HG03064 (cell line): ENCODE measurements around the gene ACSF2.

Experiments
- ATAC-seq: cut with Tn5 transposase; IDR thresholded peaks from one replicate; pipeline ENCODE4 v1.9.1; 2021; ENCODE audit warnings: low read depth; ENCODE audit not compliant: unreplicated experiment

ACSF2 gene

DNA sequence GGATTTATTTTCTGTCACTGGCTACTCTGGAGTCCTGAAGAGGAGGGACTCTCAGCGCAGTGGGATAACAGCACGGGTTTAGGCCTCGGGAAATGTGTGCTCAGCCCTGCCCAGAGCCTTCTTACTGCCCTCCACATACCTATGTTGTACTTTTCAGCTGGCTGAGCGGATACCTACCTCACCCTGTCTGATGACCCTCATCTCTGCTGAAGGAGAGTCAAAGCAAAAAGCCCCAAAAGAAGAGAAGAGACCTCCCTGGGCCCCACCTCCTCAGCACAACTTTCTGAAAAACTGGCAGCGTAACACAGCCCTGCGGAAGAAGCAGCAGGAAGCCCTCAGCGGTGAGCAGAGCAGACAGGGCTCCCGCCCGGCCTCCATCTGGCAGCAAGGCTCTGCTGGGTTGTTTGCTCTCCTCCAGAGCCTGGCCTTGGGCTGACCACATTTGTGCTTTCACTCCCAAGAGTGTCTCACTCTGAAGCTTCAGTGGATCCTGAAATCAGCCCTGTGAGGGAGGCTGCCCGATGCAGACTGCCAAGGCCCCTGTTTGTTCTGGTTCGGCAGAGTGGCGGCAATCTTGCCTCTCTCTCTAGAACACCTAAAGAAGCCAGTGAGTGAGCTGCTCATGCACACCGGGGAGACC is 92.5 kb downstream of the ACSF2 start:
- no peak for ATAC-seq

DNA sequence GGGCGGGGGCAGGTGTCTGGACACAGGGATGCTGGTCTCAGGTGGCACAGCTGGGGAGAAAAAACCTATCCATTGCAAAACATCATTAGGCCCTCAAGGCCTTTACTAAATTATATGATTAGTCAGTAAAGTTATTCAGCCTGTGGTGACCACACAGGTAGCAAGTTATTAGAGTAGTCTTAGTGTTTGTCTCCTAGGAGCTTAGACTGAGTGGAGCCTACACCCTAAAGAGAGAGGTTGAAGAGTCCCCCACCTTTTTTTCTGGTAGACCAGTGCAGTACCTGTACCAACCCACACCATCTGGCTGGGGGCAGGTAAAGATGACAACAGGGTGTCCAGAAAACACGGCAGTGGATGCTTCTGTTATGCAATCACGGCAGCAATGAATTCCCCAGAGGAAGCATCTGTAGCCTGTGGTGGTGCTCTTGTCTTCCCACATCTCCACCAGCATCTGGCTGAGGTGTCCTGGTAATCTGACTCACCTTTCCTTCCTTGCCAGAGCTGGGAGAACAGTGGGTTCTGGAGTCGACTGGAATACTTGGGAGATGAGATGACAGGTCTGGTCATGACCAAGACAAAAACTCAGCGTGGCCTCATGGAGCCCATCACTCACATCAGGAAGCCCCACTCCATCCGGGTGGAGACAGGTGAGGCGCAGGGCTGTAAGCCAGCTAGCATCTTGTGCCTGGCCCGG is 93.3 kb downstream of the ACSF2 start:
- no peak for ATAC-seq

DNA sequence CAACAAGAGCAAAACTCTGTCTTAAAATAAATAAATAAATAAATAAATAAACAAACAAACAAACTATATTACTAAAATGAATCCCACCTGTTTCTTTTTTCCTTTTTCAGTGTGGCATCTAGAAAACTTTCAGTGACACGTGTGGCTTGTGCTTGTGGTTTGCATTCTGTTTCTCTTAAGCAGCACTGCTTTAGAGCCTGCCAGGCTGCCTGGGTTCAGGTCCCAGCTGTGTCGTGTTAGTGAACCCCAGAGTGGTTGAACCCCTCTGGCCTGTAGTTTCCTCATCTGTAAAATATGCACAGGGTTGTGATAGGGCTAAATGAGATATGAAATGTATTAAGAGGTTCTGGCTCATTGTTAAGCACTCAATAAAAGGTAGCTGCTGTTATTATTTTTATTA is 94.5 kb downstream of the ACSF2 start:
- ATAC-seq: no peak

DNA sequence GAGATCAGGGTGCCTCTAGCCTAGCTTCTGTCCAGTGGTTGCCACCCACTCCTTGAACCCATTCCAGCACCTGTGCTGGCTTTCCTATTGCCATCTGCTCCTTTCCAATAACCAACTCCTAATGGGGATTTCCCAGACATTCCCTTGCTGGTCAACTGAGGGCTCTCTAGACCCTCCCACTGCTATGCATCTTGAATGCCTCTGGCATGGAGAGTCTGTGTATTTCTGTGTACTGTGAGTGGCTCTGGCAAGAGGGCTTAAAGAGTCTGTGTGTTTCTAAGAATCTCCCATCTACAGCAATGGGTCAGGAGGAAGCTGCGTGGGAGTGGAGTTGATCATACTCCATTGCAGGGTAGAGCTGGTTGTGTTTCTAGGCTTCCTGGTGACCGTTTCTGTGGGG is 95.5 kb downstream of the ACSF2 start:
- no peak for ATAC-seq

DNA sequence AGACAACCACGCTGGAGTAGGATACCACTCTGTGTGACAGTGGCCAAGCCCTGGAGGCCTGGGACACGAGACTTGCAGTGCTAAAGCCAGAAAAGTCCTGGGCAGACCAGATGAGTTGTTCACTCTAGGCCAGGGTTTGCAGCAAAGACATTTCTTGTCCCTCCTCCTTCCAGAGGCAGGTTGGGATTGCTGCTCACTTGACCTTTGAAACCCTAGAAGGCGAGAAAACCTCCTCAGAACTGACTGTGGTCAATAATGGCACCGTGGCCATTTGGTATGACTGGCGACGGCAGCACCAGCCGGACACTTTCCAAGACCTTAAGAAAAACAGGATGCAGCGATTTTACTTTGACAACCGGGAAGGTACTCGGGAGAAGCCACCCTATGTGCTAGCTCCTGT is 96.7 kb downstream of the ACSF2 start:
- ATAC-seq: no peak

DNA sequence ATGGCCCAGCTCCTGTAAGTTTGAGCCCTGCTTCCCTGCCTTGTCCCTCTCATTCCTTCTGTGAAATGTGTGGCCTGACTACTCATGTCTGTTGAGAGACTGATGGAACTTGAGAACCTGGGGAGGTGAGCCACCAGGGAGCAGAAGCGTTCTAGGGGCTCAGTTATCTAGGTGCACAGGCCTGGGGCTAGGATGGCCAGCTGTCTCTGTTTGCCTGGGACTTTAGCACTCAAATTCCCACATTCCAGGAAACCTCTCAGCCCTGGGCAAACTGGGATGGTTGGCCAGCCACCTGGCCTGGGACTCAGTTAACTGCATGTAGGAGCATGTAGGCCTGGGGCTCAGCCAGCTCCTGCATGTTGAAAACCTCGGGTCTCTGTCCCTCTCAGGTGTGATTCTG is 97.2 kb downstream of the ACSF2 start:
- no peak for ATAC-seq
